HepG2 (cell line): ENCODE results near the gene PEBP1. TPM values are rescaled to one million over a fixed set of nuclear protein-coding genes. Genes with fewer than 3 reads are reported as not detected.

Experiments used
- DMTF1 ChIP-seq: sonication (generic); formaldehyde crosslinking; IDR thresholded peaks from 2 replicates; pipeline ENCODE4 v1.4.0; 2020; ENCODE audit warnings: mild to moderate bottlenecking, missing genetic modification reagents
- ELF4 ChIP-seq: sonication (generic); formaldehyde crosslinking; IDR thresholded peaks from 2 replicates; pipeline ENCODE4 v1.5.0; 2020; ENCODE audit warnings: missing genetic modification reagents, mild to moderate bottlenecking, moderate library complexity, borderline replicate concordance
- FOXP4 ChIP-seq: sonication (generic); formaldehyde crosslinking; IDR thresholded peaks from 2 replicates; pipeline ENCODE4 v1.4.0; 2020; ENCODE audit warnings: missing genetic modification reagents
- SIN3B ChIP-seq: fragments of 150-350 bp; IDR thresholded peaks from 2 replicates; pipeline ENCODE4 v1.6.1; 2014; ENCODE audit warnings: low read length
- SRF ChIP-seq: IDR thresholded peaks from 2 replicates; pipeline ENCODE4 v1.6.1; 2011; ENCODE audit warnings: mild to moderate bottlenecking, low read depth, low read length, moderate library complexity
- TARDBP ChIP-seq: sonication (generic); formaldehyde crosslinking; IDR thresholded peaks from 2 replicates; pipeline ENCODE4 v1.8.0; 2022; ENCODE audit warnings: mild to moderate bottlenecking, missing genetic modification reagents
- TP53 ChIP-seq: sonication (generic); formaldehyde crosslinking; conservative IDR thresholded peaks from 2 replicates; pipeline ENCODE4 v1.4.0; 2020; ENCODE audit warnings: missing genetic modification reagents
- ZBTB44 ChIP-seq: sonication (generic); formaldehyde crosslinking; IDR thresholded peaks from 2 replicates; pipeline ENCODE4 v1.4.0; 2020; ENCODE audit warnings: missing genetic modification reagents
- ZNF318 ChIP-seq: sonication (generic); formaldehyde crosslinking; IDR thresholded peaks from 2 replicates; pipeline ENCODE4 v1.4.0; 2020; ENCODE audit warnings: mild to moderate bottlenecking, missing genetic modification reagents
- ZNF326 ChIP-seq: sonication (generic); formaldehyde crosslinking; IDR thresholded peaks from 2 replicates; pipeline ENCODE4 v1.4.0; 2020; ENCODE audit warnings: missing genetic modification reagents, borderline replicate concordance
- ZNF770 ChIP-seq: sonication (generic); formaldehyde crosslinking; IDR thresholded peaks from 2 replicates; pipeline ENCODE4 v1.5.0; 2020; ENCODE audit warnings: mild to moderate bottlenecking, missing genetic modification reagents
- polyA plus RNA-seq, 8 experiments: library from polyadenylated mRNA; depleted of rRNA in 3 of 8; stranded (reverse) in 7 of 8; unstranded in 1 of 8; fragments of >200 nt; fragmentation: Illumina TruSeq in 4 of 8; extraction: Trizol in 4 of 8; gene quantifications; 2 replicates each; pipeline versions ENCODE4 v1.2.1 to v1.2.3, GENCODE V29; 2011 to 2016; ENCODE audit warnings: low read depth in 4 of 8, missing spikeins in 1 of 8, mixed read lengths in 1 of 8; ENCODE audit not compliant: insufficient read depth in 1 of 8
- total RNA-seq, 5 experiments: library from RNA; depleted of rRNA; stranded (reverse); fragments of >200 nt; fragmentation: Illumina TruSeq; extraction: Trizol; gene quantifications; 2 replicates each; pipeline ENCODE4 v1.2.3, GENCODE V29; 2016; ENCODE audit warnings: low read depth in 1 of 5

Gene PEBP1
- total and polyA plus RNA-seq, 2 of the 13 experiments (the other 11 are each of a cell fraction or from before 2014, with no cell fraction given), result 538 to 1,505 TPM

- no peak for TF ChIP-seq SRF
- TF ChIP-seq ZNF326, result no peak
- no peak for TF ChIP-seq TP53 (CRISPR knock-in tag)
- TF ChIP-seq FOXP4, result no peak
- no peak for TF ChIP-seq ZBTB44 (CRISPR knock-in tag)
- TF ChIP-seq ZNF318 (CRISPR knock-in tag), result 0 out of 2 replicates have a peak, but pooled peaks have one; percentile 61
- TF ChIP-seq SIN3B, result no peak
- TF ChIP-seq ELF4 (CRISPR knock-in tag), result no peak
- TF ChIP-seq ZNF770 (CRISPR knock-in tag), result peak; percentile 59; the same call in 1 of the 2 replicates
- peak; percentile 54; the same call in 1 of the 2 replicates for TF ChIP-seq TARDBP
- no peak for TF ChIP-seq DMTF1
Observed at GRCh38 chr12:118126119-118126757, 9.7 kb upstream of the PEBP1 start (continued).
